Stimulated activated naive B cell treated with anti-CD40 and anti-IgM and Interleukin-4, amounts not matched to agents 10 μg/mL and 1 μg/mL and 100 μg/mL, for 72 hours (primary cell): ENCODE data around the gene C5orf15.

ENCODE experiments used
- ATAC-seq, 2 donors: fragments of 150-1000 bp; cut with Tn5 transposase; replicated peaks; 2 replicates each; pipeline ENCODE4 v1.10.0; 2021; ENCODE audit warnings: moderate library complexity in 1 of 2
- DNase-seq: peaks from one replicate; pipeline ENCODE4 v3.0.0; 2021
- H3K27ac Mint-ChIP-seq: one replicate; pipeline ENCODE4 v1.8.0; 2022; ENCODE audit warnings: mild to moderate bottlenecking, mixed read lengths
- H3K27me3 Mint-ChIP-seq, 2 donors: one replicate each; pipeline ENCODE4 v1.8.0; 2022; ENCODE audit warnings: mixed read lengths in 2 of 2
- H3K36me3 Mint-ChIP-seq, 2 donors: one replicate each; pipeline ENCODE4 v1.8.0; 2022; ENCODE audit warnings: mixed read lengths in 2 of 2, mild to moderate bottlenecking in 1 of 2
- H3K4me1 Mint-ChIP-seq, 2 donors: one replicate each; pipeline ENCODE4 v1.8.0; 2022; ENCODE audit warnings: mixed read lengths in 2 of 2, mild to moderate bottlenecking in 1 of 2
- H3K4me3 Mint-ChIP-seq, 2 donors: one replicate each; pipeline ENCODE4 v1.8.0; 2022; ENCODE audit warnings: mild to moderate bottlenecking in 2 of 2, mixed read lengths in 2 of 2, moderate library complexity in 1 of 2
- H3K9me3 Mint-ChIP-seq, 2 donors: one replicate each; pipeline ENCODE4 v1.8.0; 2022; ENCODE audit warnings: mixed read lengths in 2 of 2, mild to moderate bottlenecking in 1 of 2

C5orf15 gene

DNA sequence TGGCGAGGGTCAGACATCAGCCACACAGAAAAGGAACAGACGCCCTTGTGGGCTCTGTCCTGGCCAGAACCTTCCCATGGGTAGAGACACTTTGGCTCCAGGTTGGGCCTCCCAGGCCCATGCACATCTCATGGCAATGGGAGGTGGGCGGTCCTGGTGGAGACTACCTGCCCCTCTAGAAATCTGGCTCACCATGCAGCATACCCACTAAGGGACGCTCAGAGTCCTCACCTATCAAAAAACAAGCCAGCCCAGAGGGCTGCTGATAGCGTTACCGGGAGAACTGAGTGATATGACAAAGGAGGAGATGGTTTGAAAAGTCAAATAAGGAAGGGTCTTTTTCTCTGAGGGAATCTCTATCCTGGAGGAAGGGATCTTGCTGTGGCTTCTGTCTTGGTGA, 62.1 kb downstream of the C5orf15 start:
- Mint-ChIP-seq H3K9me3 (no peaks in the 10 kb centered on the region), H3K27me3 (no peaks in the 10 kb centered on the region), H3K4me3 (no peak overlapping the region), H3K4me1 (peaks cover 8 to 35% of the 10 kb centered on the region in 2 donors), H3K27ac (no peak overlapping the region), H3K36me3 (no peaks in the 10 kb centered on the region)
- DNase-seq (no peak), ATAC-seq (no peak)
